Duodenal mucosa (tissue), 2 donors: Measurements from ENCODE around the gene PDCD10.

Experiments used
- H3K27ac ChIP-seq: one replicate; pipeline ENCODE4 v1.7.0; 2013; ENCODE audit warnings: low read depth, low read length
- H3K27me3 ChIP-seq, 2 donors: one replicate each; pipeline ENCODE4 v1.7.0; 2013; ENCODE audit warnings: low read length in 2 of 2, control low read depth in 1 of 2; ENCODE audit not compliant: insufficient read depth in 2 of 2, control insufficient read depth in 1 of 2
- H3K36me3 ChIP-seq, 2 donors: one replicate each; pipeline ENCODE4 v1.7.0; 2013; ENCODE audit warnings: low read length in 2 of 2, control low read depth in 1 of 2; ENCODE audit not compliant: insufficient read depth in 2 of 2, control insufficient read depth in 1 of 2
- H3K4me1 ChIP-seq, 2 donors: one replicate each; pipeline ENCODE4 v1.7.0; 2013; ENCODE audit warnings: low read length in 2 of 2, control low read depth in 1 of 2; ENCODE audit not compliant: insufficient read depth in 2 of 2, control insufficient read depth in 1 of 2
- H3K4me3 ChIP-seq, 2 donors: one replicate each; pipeline ENCODE4 v1.7.0; 2013; ENCODE audit warnings: low read length in 2 of 2, low read depth in 1 of 2
- H3K9ac ChIP-seq, 2 donors: one replicate each; pipeline ENCODE4 v1.7.0; 2013; ENCODE audit warnings: low read length in 2 of 2, low read depth in 1 of 2
- H3K9me3 ChIP-seq, 2 donors: one replicate each; pipeline ENCODE4 v1.7.0; 2013; ENCODE audit warnings: low read length in 2 of 2, control low read depth in 1 of 2; ENCODE audit not compliant: control insufficient read depth in 1 of 2

The PDCD10 gene

DNA sequence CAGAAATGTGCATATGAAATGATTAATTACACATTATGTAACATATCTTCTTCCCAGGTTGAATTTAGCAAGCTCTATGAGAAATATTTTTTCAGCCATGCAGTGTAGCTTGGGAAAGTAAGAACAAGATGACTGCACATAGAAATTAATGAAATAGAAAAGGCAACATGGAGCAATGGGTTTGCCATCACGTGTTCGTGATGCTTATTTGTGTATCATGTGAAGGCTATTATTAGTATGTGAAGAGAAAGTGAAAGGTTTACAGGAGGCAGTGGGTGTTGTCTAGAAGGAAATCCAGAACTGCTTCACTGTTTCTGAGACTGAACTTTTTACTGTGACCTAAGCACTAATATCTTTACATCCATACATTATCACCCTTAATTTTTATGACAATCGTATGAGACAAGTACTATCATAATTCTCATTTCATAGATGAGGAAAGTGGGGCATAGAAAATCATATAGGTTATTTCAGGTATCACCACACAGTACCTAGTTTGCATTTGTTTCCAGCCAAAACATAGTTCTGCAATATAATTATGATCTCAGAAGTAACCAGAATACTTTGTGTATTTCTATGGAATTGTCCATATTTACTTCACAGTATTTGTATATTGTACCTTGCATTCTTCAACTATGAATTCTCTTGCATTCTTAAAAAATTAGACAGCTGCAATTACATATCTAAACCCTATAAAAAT lies 15.7 kb upstream of the PDCD10 start:
- H3K27ac ChIP-seq: no peak overlapping the region
- H3K27me3 ChIP-seq: no peaks in the 10 kb centered on the region
- H3K4me1 ChIP-seq: peaks cover 0 to 8% of the 10 kb centered on the region in 2 donors
- no peaks in the 10 kb centered on the region for H3K9me3 ChIP-seq
- H3K4me3 ChIP-seq: peak overlapping the region; percentile 14 to 18
- H3K9ac ChIP-seq: no peak overlapping the region
- H3K36me3 ChIP-seq: no peaks in the 10 kb centered on the region

DNA sequence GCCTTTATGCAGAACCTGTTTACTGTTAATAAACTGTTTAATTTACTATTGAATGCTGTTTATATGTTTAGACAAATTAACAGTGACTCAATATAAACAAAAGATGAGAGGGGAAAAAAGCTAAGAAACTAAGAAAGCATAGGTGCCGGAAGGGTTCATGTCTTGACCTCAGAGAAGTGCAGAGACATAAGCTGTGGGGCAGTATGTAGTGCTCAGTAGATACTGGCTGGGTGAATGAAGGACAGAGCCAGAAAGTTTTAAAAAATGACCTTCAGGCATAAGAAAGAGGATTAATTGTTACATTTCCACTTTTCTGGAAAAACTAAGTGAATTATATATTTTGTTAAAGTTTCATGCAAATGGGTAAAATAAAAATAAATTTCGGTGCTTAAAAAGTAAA lies 15.0 kb upstream of the PDCD10 start:
- H3K36me3 ChIP-seq: no peaks in the 10 kb centered on the region
- H3K4me1 ChIP-seq: peaks cover 0 to 8% of the 10 kb centered on the region in 2 donors
- no peaks in the 10 kb centered on the region for H3K9me3 ChIP-seq
- H3K27me3 ChIP-seq: no peaks in the 10 kb centered on the region
- H3K27ac ChIP-seq: no peak overlapping the region
- H3K9ac ChIP-seq: no peak overlapping the region
- no peak overlapping the region for H3K4me3 ChIP-seq

DNA sequence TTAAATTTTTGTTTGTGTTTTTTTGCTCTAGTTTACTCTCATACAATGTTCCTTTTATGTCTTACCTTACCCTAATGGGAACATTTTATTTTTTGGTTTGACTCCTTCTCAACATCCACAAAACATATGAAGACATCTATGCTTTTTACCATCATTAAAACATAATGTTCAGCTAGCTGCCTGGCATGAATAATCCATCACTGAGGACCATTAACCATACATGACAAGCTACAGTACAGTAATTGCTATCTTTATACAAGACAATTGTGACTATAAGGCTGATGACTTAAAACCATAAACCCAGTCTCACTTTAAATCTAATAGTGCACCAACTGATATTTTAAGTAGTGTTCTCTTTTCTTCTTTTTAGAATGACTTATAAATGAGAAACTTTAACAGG lies 14.5 kb upstream of the PDCD10 start:
- Histone ChIP-seq H3K4me1 (peaks cover 0 to 8% of the 10 kb centered on the region in 2 donors), H3K9me3 (no peaks in the 10 kb centered on the region), H3K4me3 (no peak overlapping the region), H3K36me3 (no peaks in the 10 kb centered on the region), H3K27ac (no peak overlapping the region), H3K9ac (no peak overlapping the region), H3K27me3 (no peaks in the 10 kb centered on the region)

DNA sequence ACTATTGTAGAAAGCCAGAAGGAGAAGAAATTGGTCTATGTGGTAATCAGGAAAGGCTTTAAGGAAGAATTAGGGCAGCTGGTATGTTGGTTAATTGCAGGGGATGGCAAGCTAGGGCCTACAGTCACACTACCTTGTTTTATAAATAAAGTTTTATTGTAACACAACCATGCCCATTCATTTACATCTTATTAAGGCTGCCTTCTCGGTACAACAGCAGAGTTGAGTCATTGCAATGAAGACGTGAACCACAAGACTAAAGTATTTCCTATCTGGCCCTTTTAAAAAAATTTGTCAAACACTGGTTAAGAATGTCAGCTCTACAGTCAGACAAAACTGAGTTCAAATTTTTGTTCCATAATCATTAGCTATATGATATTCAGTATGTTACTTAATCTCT lies 9.1 kb upstream of the PDCD10 start:
- Histone ChIP-seq H3K9ac (no peak overlapping the region), H3K4me3 (no peak overlapping the region), H3K36me3 (no peaks in the 10 kb centered on the region), H3K27ac (no peak overlapping the region), H3K4me1 (no peaks in the 10 kb centered on the region), H3K9me3 (no peaks in the 10 kb centered on the region), H3K27me3 (no peaks in the 10 kb centered on the region)

DNA sequence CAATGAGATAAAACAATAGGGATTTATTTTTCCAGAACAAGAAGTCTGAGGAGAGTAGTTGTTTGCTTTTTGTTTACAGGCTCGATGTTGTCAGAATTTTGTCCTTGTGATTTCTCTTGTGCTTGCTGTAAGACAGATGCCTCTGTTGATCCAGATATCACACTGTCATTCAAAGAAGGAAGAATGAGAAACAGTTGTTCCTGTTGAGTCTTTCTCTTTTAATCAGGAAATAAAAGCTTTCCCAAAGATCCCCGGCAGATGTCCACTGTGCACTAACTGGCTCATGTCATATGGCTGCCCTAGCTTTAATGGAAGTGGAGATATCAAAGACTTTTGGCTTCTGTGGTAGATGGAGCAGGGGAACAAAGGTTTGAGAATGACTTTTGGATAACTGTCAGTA lies 7.6 kb upstream of the PDCD10 start:
- Histone ChIP-seq H3K27me3 (no peaks in the 10 kb centered on the region), H3K4me3 (no peak overlapping the region), H3K9me3 (no peaks in the 10 kb centered on the region), H3K9ac (no peak overlapping the region), H3K36me3 (no peaks in the 10 kb centered on the region), H3K4me1 (no peaks in the 10 kb centered on the region), H3K27ac (no peak overlapping the region)

DNA sequence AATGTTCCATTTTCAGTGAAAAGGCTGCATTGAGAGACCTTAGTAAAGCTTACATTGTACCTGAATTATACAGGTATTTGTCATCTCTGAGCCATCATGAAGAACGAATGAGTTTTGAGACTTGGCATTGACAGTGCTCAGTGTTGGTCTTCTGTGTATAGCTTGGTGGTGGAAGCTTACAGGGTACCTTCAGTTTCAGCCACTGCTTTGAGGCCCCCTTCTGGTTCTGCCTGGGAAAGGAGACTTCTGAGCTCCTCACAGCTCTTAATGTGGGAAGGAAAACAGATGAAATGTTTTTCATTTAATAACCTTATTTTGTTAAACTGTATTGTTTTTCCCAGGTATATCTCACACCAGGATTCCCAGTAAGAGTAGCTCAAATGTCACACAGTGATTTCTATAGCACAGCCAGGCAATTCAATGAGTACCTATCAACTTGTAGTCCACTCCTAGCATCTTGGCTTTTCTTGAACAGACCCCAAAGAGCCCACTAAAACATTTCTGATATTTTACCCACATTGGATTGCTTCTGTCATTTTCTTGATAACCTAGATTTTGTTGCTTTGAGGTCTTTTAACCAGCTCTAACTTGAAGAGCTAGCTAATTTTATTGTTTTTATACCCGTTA lies 6.4 kb upstream of the PDCD10 start:
- H3K4me1 ChIP-seq: peaks cover 3 to 9% of the 10 kb centered on the region in 2 donors
- H3K27me3 ChIP-seq: no peaks in the 10 kb centered on the region
- H3K9me3 ChIP-seq: no peaks in the 10 kb centered on the region
- no peaks in the 10 kb centered on the region for H3K36me3 ChIP-seq
- H3K27ac ChIP-seq: no peak overlapping the region
- no peak overlapping the region for H3K9ac ChIP-seq
- no peak overlapping the region for H3K4me3 ChIP-seq

DNA sequence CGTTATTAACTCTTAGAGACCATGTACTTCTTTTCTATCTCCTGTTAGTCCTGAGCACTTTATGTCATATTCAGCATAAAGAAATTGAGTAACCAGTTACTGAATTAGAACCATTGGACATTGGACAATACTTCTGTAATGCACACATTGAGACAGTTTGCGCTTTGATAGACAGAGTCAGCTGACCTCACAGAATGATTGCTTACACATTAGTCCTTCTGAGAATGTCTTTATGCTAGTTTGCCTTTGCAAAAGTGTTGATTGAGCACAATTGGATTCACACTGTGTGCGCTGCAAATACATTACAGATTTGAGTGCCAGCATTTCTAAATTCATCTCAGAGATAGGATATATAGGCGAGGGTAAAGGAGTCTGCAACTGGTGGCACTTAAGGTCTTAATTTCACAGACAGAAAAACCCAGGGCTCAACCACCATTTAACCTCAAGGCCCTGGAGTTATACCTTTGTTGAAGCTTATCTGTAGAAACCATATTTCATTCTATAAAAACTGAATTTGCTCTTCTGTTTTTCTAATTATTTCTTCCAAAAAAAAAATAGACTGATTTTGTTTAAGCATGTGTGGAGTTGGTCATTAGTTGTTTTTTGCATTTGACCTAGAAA lies 4.6 kb upstream of the PDCD10 start:
- no peak overlapping the region for H3K9ac ChIP-seq
- no peaks in the 10 kb centered on the region for H3K27me3 ChIP-seq
- no peaks in the 10 kb centered on the region for H3K36me3 ChIP-seq
- H3K27ac ChIP-seq: no peak overlapping the region
- H3K4me3 ChIP-seq: no peak overlapping the region
- no peaks in the 10 kb centered on the region for H3K9me3 ChIP-seq
- peaks cover 7 to 11% of the 10 kb centered on the region in 2 donors for H3K4me1 ChIP-seq

DNA sequence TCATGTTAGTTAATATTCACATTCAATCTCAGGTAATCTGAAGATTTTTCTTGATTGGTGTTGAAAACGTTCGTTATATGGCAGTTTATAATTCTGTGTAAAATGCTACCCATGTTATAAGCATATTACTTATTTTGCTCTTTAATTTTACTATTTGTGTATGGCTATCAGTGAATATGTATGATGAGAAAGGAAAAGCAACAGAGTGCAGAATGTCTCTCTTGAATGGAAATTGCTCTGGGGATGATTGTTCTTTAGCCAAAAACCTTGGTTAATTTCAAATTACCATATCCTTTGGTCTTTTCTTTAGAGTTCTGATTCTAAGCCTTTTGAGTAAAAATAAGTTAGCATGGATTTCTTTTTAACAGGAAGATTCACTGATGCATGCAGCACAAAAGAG lies 3.3 kb upstream of the PDCD10 start:
- no peak overlapping the region for H3K27ac ChIP-seq
- H3K4me3 ChIP-seq: no peak overlapping the region
- H3K36me3 ChIP-seq: no peaks in the 10 kb centered on the region
- H3K9ac ChIP-seq: no peak overlapping the region
- no peaks in the 10 kb centered on the region for H3K9me3 ChIP-seq
- H3K4me1 ChIP-seq: peaks cover 17 to 18% of the 10 kb centered on the region in 2 donors
- no peaks in the 10 kb centered on the region for H3K27me3 ChIP-seq

DNA sequence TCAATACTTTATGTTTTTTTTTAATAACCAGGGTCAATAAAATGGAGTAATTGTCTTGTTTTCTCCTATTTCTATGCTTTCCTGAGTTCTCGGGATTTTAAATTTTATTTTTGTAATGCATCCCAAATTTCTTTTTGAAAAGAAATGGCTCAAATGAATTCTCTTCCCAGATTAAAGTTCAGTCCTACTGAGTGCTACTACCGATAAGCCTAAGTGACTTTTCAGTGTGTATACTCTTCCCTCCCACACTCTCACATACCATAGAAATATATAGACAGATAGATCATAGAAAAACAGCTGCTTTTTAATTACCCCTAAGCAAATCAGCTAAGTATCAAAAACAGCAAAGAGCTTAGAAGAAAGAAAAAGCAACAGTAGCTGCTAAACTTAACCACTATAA lies 2.3 kb upstream of the PDCD10 start:
- Histone ChIP-seq H3K27me3 (no peaks in the 10 kb centered on the region), H3K4me3 (no peak overlapping the region), H3K27ac (no peak overlapping the region), H3K9ac (no peak overlapping the region), H3K36me3 (no peaks in the 10 kb centered on the region), H3K4me1 (peaks cover 18 to 25% of the 10 kb centered on the region in 2 donors), H3K9me3 (no peaks in the 10 kb centered on the region)

DNA sequence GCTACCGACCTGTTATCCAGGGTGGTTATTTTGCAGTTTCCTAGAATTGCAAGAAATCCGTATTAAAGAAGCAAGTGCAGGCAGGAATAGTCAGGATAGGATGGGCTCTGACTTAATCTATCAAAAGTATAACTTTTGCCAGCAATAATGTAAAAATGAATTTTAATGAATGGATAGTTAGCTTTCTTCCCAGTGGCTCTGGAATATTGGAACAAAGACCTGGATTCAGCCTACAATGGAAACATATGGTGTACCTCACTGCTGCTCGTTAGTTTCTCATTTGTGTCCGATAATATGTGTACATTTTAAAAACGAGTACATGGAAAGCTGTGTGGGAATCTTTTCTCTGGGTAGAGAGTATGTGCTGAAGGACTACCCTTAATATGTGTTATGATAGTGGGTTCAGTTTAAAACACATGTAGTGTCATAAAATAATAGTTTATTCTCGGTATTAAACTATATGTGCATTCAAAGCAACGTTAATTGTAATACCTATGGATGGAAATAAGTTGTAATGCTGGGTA lies 1.6 kb upstream of the PDCD10 start:
- peak overlapping the region; percentile 45 to 71 for H3K9ac ChIP-seq
- no peaks in the 10 kb centered on the region for H3K36me3 ChIP-seq
- peak overlapping the region; percentile 91 to 97 for H3K4me3 ChIP-seq
- H3K27me3 ChIP-seq: no peaks in the 10 kb centered on the region
- no peak overlapping the region for H3K27ac ChIP-seq
- H3K4me1 ChIP-seq: peaks cover 18 to 25% of the 10 kb centered on the region in 2 donors
- H3K9me3 ChIP-seq: no peaks in the 10 kb centered on the region
